Measurements from ENCODE around the gene ATP10D. TPM values are rescaled to one million over a fixed set of nuclear protein-coding genes. Genes with fewer than 3 reads are reported as not detected.

ATP10D gene
- total and polyA plus RNA-seq, 5 donors from 2014 or later: 1.6 to 3.7 (median 2.9) TPM

DNA sequence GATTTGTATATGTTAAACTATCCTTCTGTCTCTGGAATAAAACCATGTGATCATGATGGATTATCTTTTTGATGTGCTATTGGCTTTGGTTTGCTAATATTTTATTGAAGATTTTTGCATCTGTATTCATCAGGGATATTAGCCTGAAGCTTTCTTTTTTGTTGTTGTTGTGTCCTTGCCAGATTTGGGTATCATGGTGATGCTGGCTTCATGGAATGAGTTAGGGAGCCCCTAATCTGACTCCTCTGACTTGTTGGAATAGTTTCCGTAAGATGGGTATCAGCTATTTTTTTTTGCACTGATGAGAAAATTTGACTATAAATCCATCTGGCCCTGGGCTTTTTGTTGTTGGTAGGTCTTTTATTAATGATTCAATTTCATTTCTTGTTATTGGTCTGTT lies 45.7 kb downstream of the ATP10D start:
- peak overlapping the region in 1 of 4 donors; percentile 13 for H3K4me3 Mint-ChIP-seq
- peaks cover 15% of the 10 kb centered on the region for H3K36me3 Mint-ChIP-seq
- peaks cover 30% of the 10 kb centered on the region for H3K4me1 ChIP-seq (ENCODE audit: control insufficient read depth, insufficient read depth, low read length, poor library complexity, severe bottlenecking)
- H3K27me3 ChIP-seq (ENCODE audit: control insufficient read depth, insufficient read depth, low read length): no peaks in the 10 kb centered on the region
- H3K9me3 Mint-ChIP-seq: peaks cover 0 to 16% (median 1%) of the 10 kb centered on the region in 7 donors
- no peak overlapping the region for H3K4me3 ChIP-seq (ENCODE audit: low read depth, low read length)
- ATAC-seq (ENCODE audit: low read depth in 2 of 2) (no peak), DNase-seq (no peak)
- peaks cover 29 to 45% (median 38%) of the 10 kb centered on the region in 4 donors for H3K4me1 Mint-ChIP-seq
- H3K27me3 Mint-ChIP-seq: no peaks in the 10 kb centered on the region
- H3K9me3 ChIP-seq (ENCODE audit: control insufficient read depth in 2 of 2, low read length in 2 of 2): no peaks in the 10 kb centered on the region
- H3K27ac Mint-ChIP-seq: no peak overlapping the region
- no peak overlapping the region for H3K27ac ChIP-seq (ENCODE audit: insufficient read depth, low read length, poor library complexity, severe bottlenecking)
- no peaks in the 10 kb centered on the region for H3K36me3 ChIP-seq (ENCODE audit: control insufficient read depth, insufficient read depth, low read length)

GRCh38 chr4:47531241-47531953 lies 46.3 kb downstream of the ATP10D start:
- DNase-seq (peak; percentile 3 to 71 (median 38)), ATAC-seq (ENCODE audit: low read depth in 2 of 2) (peak; percentile 93 to 94)
- Histone ChIP-seq H3K27me3 (ENCODE audit: control insufficient read depth, insufficient read depth, low read length) (no peaks in the 10 kb centered on the region), H3K9me3 (ENCODE audit: control insufficient read depth in 2 of 2, low read length in 2 of 2) (no peaks in the 10 kb centered on the region), H3K4me3 (ENCODE audit: low read depth, low read length) (peak overlapping the region; percentile 58), H3K27ac (ENCODE audit: insufficient read depth, low read length, poor library complexity, severe bottlenecking) (peak overlapping the region; percentile 24), H3K4me1 (ENCODE audit: control insufficient read depth, insufficient read depth, low read length, poor library complexity, severe bottlenecking) (peaks cover 30% of the 10 kb centered on the region), H3K36me3 (ENCODE audit: control insufficient read depth, insufficient read depth, low read length) (no peaks in the 10 kb centered on the region)
- Mint-ChIP-seq H3K27me3 (no peaks in the 10 kb centered on the region), H3K9me3 (peaks cover 0 to 16% (median 1%) of the 10 kb centered on the region in 7 donors), H3K27ac (peak overlapping the region in 2 of 3 donors; percentile 26 to 86), H3K4me1 (peaks cover 29 to 45% (median 38%) of the 10 kb centered on the region in 4 donors), H3K4me3 (peak overlapping the region; percentile 13 to 71 (median 66)), H3K36me3 (peaks cover 15% of the 10 kb centered on the region)

DNA sequence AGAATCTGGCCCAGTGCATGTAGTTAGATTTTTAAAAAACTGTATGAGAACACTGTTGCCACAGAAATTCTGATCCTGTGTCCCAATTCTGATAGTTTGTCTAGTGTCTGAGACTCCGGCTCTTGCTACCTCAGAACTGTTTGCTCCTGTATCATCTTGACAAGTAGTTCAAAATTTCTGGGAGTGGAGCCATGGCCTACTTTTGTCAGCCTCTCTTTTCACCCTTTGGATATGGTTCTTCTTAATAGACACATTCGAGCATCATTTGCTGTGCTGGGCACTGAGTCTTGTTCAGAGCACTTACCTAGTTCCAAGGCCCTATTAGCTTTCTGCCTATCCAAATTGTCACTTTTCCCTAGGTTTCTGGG lies 46.9 kb downstream of the ATP10D start:
- H3K9me3 ChIP-seq (ENCODE audit: control insufficient read depth in 2 of 2, low read length in 2 of 2): no peaks in the 10 kb centered on the region
- Mint-ChIP-seq H3K27ac (peak overlapping the region in 2 of 3 donors; percentile 26 to 86), H3K27me3 (no peaks in the 10 kb centered on the region), H3K9me3 (peaks cover 0 to 16% (median 1%) of the 10 kb centered on the region in 7 donors), H3K4me1 (peaks cover 29 to 45% (median 38%) of the 10 kb centered on the region in 4 donors), H3K4me3 (peak overlapping the region; percentile 13 to 71 (median 54)), H3K36me3 (peaks cover 15% of the 10 kb centered on the region)
- no peaks in the 10 kb centered on the region for H3K27me3 ChIP-seq (ENCODE audit: control insufficient read depth, insufficient read depth, low read length)
- DNase-seq (no peak), ATAC-seq (ENCODE audit: low read depth in 2 of 2) (peak in 1 of 2 donors; percentile 16)
- peak overlapping the region; percentile 58 for H3K4me3 ChIP-seq (ENCODE audit: low read depth, low read length)
- peaks cover 30% of the 10 kb centered on the region for H3K4me1 ChIP-seq (ENCODE audit: control insufficient read depth, insufficient read depth, low read length, poor library complexity, severe bottlenecking)
- H3K27ac ChIP-seq (ENCODE audit: insufficient read depth, low read length, poor library complexity, severe bottlenecking): peak overlapping the region; percentile 24
- no peaks in the 10 kb centered on the region for H3K36me3 ChIP-seq (ENCODE audit: control insufficient read depth, insufficient read depth, low read length)

- Mint-ChIP-seq H3K9me3 (peaks cover 0 to 16% (median 1%) of the 10 kb centered on the region in 7 donors), H3K36me3 (peaks cover 15% of the 10 kb centered on the region), H3K4me1 (peaks cover 29 to 45% (median 36%) of the 10 kb centered on the region in 4 donors), H3K27me3 (no peaks in the 10 kb centered on the region), H3K4me3 (peak overlapping the region; percentile 6 to 71 (median 54)), H3K27ac (peak overlapping the region in 2 of 3 donors; percentile 26 to 86)
- Histone ChIP-seq H3K9me3 (ENCODE audit: control insufficient read depth in 2 of 2, low read length in 2 of 2) (no peaks in the 10 kb centered on the region), H3K4me1 (ENCODE audit: control insufficient read depth, insufficient read depth, low read length, poor library complexity, severe bottlenecking) (peaks cover 30% of the 10 kb centered on the region), H3K27me3 (ENCODE audit: control insufficient read depth, insufficient read depth, low read length) (no peaks in the 10 kb centered on the region), H3K27ac (ENCODE audit: insufficient read depth, low read length, poor library complexity, severe bottlenecking) (no peak overlapping the region), H3K4me3 (ENCODE audit: low read depth, low read length) (peak overlapping the region; percentile 58), H3K36me3 (ENCODE audit: control insufficient read depth, insufficient read depth, low read length) (no peaks in the 10 kb centered on the region)
- DNase-seq: no peak
- ATAC-seq (ENCODE audit: low read depth in 2 of 2): no peak
These were observed 47.6 kb downstream of the ATP10D start for GRCh38 chr4:47532658-47533057.

DNA sequence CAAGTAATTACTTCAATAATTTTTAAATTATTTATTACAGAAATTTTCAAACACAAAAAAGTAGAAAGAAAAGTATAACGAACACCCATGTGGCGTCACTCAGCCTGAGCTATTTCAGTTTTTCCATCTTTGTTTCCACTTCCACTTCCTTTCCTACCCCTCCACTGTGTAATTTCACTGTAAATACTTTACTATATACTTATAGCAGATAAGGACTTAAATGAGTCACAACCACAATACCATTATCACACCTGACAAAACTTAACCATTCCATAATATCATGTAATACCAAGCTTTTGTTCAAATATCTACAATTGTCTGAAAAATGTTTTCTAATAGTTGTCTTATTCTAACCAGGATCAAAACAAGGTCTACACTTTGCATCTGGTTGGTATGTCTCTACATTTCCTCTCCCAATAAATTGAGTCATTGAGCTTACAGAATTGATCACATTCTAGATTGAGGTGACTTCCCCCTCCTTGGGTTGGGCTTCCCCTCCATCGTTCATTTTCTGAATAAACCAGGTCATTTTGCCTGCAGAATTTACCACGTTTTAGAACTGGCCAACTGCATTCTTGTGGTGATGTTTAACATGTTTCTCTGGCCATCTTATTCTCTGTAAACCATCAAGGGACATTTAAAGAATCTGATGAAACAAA lies 48.7 kb downstream of the ATP10D start:
- no peaks in the 10 kb centered on the region for H3K27me3 ChIP-seq (ENCODE audit: control insufficient read depth, insufficient read depth, low read length)
- peaks cover 30% of the 10 kb centered on the region for H3K4me1 ChIP-seq (ENCODE audit: control insufficient read depth, insufficient read depth, low read length, poor library complexity, severe bottlenecking)
- H3K4me3 ChIP-seq (ENCODE audit: low read depth, low read length): no peak overlapping the region
- H3K36me3 ChIP-seq (ENCODE audit: control insufficient read depth, insufficient read depth, low read length): no peaks in the 10 kb centered on the region
- H3K27ac ChIP-seq (ENCODE audit: insufficient read depth, low read length, poor library complexity, severe bottlenecking): no peak overlapping the region
- Mint-ChIP-seq H3K9me3 (peaks cover 0 to 14% (median 1%) of the 10 kb centered on the region in 7 donors), H3K36me3 (peaks cover 15% of the 10 kb centered on the region), H3K27ac (no peak overlapping the region), H3K27me3 (no peaks in the 10 kb centered on the region), H3K4me1 (peaks cover 27 to 45% (median 34%) of the 10 kb centered on the region in 4 donors), H3K4me3 (peak overlapping the region in 3 of 4 donors; percentile 8 to 36 (median 26))
- DNase-seq (no peak), ATAC-seq (ENCODE audit: low read depth in 2 of 2) (no peak)
- H3K9me3 ChIP-seq (ENCODE audit: control insufficient read depth in 2 of 2, low read length in 2 of 2): no peaks in the 10 kb centered on the region

DNA sequence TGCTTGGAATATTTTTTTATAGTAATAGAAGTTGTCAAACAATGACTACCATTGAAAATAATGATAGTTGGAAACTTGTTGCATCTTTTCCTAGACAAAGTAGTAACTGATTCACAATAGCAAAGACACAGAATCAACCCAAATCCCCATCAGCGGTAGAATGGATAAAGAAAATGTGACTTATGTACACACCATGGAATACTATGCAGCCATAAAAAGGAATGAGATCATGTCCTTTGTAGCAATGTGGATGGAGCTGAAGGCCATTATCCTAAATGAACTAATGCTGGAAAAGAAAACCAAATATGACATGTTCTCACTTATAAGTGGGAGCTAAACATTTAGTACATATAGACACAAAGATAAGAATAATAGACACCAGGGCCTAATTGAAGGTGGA lies 49.7 kb downstream of the ATP10D start:
- Mint-ChIP-seq H3K9me3 (peaks cover 0 to 4% (median under 1%) of the 10 kb centered on the region in 7 donors), H3K4me3 (no peak overlapping the region), H3K27me3 (no peaks in the 10 kb centered on the region), H3K27ac (no peak overlapping the region), H3K36me3 (peaks cover 10% of the 10 kb centered on the region), H3K4me1 (peaks cover 27 to 45% (median 34%) of the 10 kb centered on the region in 4 donors)
- Histone ChIP-seq H3K4me1 (ENCODE audit: control insufficient read depth, insufficient read depth, low read length, poor library complexity, severe bottlenecking) (peaks cover 30% of the 10 kb centered on the region), H3K27me3 (ENCODE audit: control insufficient read depth, insufficient read depth, low read length) (no peaks in the 10 kb centered on the region), H3K4me3 (ENCODE audit: low read depth, low read length) (no peak overlapping the region), H3K36me3 (ENCODE audit: control insufficient read depth, insufficient read depth, low read length) (no peaks in the 10 kb centered on the region), H3K27ac (ENCODE audit: insufficient read depth, low read length, poor library complexity, severe bottlenecking) (no peak overlapping the region), H3K9me3 (ENCODE audit: control insufficient read depth in 2 of 2, low read length in 2 of 2) (no peaks in the 10 kb centered on the region)
- DNase-seq (no peak), ATAC-seq (ENCODE audit: low read depth in 2 of 2) (no peak)

DNA sequence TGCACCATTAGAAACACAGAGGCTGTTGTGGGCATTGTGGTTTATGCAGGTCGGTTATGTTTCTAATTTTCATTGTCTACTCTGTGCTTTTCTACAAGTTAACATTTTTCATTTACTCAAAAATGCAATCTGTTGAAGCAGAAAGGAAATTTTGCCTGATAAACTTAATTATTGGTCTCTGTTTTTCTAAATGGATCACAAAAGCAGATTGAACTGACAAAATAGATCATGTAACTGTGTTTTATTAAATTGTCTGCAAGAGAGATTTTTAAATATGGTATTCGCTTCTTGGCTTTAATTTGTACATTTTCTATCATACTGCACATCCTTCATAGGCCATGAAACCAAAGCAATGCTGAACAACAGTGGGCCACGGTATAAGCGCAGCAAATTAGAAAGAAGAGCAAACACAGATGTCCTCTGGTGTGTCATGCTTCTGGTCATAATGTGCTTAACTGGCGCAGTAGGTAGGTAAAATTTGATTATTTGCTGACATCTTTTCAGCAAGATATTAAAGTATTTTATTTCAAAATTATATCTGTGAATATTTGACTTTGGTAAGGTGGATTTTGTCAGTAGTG lies 50.6 kb downstream of the ATP10D start:
- peaks cover 30% of the 10 kb centered on the region for H3K4me1 ChIP-seq (ENCODE audit: control insufficient read depth, insufficient read depth, low read length, poor library complexity, severe bottlenecking)
- Mint-ChIP-seq H3K9me3 (peaks cover 0 to 4% (median 0%) of the 10 kb centered on the region in 7 donors), H3K36me3 (peaks cover 9% of the 10 kb centered on the region), H3K4me3 (no peak overlapping the region), H3K27ac (no peak overlapping the region), H3K4me1 (peaks cover 27 to 39% (median 31%) of the 10 kb centered on the region in 4 donors), H3K27me3 (no peaks in the 10 kb centered on the region)
- ATAC-seq (ENCODE audit: low read depth in 2 of 2) (no peak), DNase-seq (no peak)
- H3K4me3 ChIP-seq (ENCODE audit: low read depth, low read length): no peak overlapping the region
- H3K9me3 ChIP-seq (ENCODE audit: control insufficient read depth in 2 of 2, low read length in 2 of 2): no peaks in the 10 kb centered on the region
- no peaks in the 10 kb centered on the region for H3K36me3 ChIP-seq (ENCODE audit: control insufficient read depth, insufficient read depth, low read length)
- no peaks in the 10 kb centered on the region for H3K27me3 ChIP-seq (ENCODE audit: control insufficient read depth, insufficient read depth, low read length)
- H3K27ac ChIP-seq (ENCODE audit: insufficient read depth, low read length, poor library complexity, severe bottlenecking): no peak overlapping the region
